NCI-H187 treated with DMSO at 0.1 percent for 48 hours (cell line): Measurements from ENCODE around the gene CD69.
"Not testable (repeated sequence)": the region's sequence is repeated elsewhere in the genome, so short reads cannot be mapped to it uniquely, and the experiment has no call there.

Experiments used
- DNase-seq: peaks from one replicate; lab custom pipeline; 2025; lab: John Stamatoyannopoulos, UW

Gene CD69

GRCh38 chr12:9719790-9720189 lies 40.9 kb downstream of the CD69 start:
- no peak for DNase-seq

- no peak for DNase-seq
Measured at GRCh38 chr12:9718968-9719367, 41.7 kb downstream of the CD69 start.

DNA sequence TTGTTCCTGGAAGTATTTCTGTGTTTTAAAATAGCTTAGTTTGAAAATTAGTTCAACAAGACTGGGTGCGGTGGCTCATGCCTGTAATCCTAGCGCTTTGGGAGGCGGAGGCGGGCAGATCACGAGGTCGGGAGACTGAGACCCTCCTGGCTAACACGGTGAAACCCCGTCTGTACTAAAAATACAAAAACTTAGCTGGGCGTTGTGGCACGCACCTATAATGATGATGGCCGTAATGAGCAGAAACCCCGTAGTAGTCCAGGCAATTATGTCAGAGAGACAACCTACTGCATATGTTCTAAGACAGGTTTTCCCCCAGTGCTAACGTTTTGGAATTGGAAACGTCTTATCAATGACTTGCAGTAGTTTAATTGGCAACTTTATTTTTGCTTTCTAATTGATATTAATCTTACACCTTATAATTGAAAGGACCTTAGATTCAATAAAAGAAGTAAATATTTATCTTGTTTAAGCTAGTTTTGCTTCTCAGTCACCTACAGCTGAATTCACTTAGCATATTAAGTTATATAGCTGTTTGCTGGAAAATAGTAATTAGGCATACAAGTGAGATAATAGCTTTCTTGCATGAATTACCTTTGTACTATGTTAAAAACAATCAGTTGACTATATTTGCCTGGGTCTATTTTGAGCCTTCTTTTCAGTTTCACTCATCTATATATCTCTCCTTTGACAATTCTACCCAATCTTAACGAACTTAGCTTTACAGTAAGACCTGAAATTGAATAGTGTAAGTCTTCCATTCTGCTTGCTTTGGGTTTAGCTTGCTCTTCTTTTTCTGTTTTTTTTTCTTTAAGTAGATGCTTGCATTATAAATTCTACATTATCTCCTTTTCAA lies 43.4 kb downstream of the CD69 start:
- no peak for DNase-seq

DNA sequence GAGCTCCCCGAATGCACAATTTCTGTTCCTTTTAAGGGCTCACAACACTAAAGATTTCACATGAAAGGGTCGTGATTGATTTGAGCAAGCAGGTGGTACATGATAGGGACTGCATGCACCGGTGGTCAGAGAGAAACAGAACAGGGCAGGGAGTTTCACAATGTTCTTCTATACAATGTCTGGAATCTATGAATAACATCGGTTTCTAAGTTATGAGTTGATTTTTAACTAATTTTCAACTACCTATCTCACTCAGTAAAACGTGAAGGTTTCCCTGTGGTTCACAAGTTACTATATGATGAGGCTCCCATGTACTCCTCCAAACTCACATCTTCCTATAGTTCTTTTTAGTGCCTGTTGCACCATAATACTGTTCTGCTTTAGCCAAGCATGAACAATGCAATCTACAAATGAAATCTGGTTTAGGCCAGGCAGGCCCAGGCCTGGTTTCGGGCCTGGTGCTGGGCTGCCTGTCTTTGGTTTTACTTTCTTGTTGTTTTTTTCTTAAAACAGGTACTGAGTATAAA lies 47.6 kb downstream of the CD69 start:
- not testable (repeated sequence) for DNase-seq

- DNase-seq: no peak
Measured at GRCh38 chr12:9711664-9712063, 49.0 kb downstream of the CD69 start.

GRCh38 chr12:9710584-9711375 lies 49.9 kb downstream of the CD69 start:
- no peak for DNase-seq

GRCh38 chr12:9708853-9709252 lies 51.8 kb downstream of the CD69 start:
- DNase-seq: no peak

- DNase-seq: no peak
Measured at GRCh38 chr12:9707864-9708808, 52.6 kb downstream of the CD69 start.

DNA sequence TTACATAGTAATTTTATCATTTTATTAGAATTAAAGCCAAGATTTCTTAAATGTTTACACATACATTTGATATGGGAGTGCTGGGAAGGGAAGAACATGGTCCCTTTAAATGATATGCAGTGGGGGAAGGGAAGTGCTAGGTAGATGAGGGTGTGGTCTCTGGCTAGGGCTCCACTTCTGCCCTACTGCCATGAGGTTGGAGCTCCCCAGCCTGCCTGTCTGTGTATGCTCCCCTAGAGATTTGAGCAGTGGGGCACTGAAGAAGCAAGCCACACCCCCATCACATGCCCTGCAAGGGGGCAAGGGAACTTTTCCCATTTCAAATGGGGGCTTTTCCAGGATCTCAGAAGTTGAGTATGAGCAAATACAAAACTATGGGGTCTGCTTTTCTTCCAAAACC lies 53.3 kb downstream of the CD69 start:
- DNase-seq: no peak

DNA sequence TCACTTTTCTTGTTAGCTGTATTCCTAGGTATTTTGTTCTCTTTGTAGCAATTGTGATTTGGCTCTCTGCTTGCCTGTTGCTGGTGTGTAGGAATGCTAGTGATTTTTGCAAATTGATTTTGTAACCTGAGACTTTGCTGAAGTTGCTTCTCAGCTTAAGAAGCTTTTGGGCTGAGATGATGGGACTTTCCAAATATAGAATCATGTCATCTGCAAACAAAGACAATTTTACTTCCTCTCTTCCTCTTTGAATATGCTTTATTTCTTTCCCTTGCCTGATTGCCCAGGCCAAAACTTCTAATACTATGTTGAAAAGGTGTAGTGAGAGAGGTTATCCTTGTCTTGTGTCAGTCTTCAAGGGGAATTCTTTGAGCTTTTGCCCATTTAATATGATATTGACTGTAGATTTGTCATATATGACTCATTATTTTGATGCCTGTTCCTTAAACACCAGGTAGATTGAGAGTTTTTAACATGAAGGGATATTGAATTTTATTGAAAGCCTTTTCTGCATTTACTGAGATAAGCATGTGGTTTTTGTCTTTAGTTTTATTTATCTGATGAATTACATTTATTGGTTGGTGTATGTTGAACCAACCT lies 54.5 kb downstream of the CD69 start:
- no peak for DNase-seq

DNA sequence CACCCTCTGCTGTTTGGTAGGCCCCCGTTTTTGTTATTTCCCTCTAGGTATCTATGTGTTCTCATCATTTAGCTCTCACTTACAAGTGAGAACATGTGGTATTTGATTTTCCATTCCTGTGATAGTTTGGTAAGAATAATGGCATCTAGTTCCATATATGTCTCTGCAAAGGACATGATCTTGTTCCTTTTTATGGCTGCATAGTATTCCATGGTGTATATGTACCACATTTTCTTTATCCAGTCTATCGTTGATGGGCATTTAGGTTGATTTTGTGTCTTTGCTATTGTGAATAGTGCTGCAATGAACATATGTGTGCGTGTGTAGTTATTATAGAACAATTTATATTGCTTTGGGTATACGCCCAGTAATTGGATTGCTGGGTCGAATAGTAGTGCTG lies 56.1 kb downstream of the CD69 start:
- not testable (repeated sequence) for DNase-seq
